OCI-LY3 (cell line): ENCODE results near the gene JAZF1.

ENCODE experiments used
- H2AFZ ChIP-seq: fragments of 200-600, 300-600 bp; shearing (Covaris generic); 2 replicates; pipeline ENCODE4 v1.6.0; 2014; ENCODE audit warnings: antibody characterized with exemption, low read depth, low read length
- H3K27ac ChIP-seq: fragments of 200-600, 300-600 bp; sonication (generic); 2 replicates; pipeline ENCODE4 v1.5.1; 2014; ENCODE audit warnings: mild to moderate bottlenecking, low read length, moderate library complexity, mixed read lengths
- H3K27me3 ChIP-seq: fragments of 200-600, 300-600 bp; sonication (generic); 2 replicates; pipeline ENCODE4 v1.6.1; 2014; ENCODE audit warnings: low read depth, low read length, mixed read lengths
- H3K36me3 ChIP-seq: fragments of 200-600, 300-600 bp; sonication (generic); replicated peaks from 2 replicates; pipeline ENCODE3; 2014; ENCODE audit warnings: low read depth, low read length, mixed read lengths
- H3K4me1 ChIP-seq: fragments of 300-600, 200-600 bp; sonication (generic); 2 replicates; pipeline ENCODE4 v1.6.1; 2014; ENCODE audit warnings: low read length, mixed read lengths
- H3K4me2 ChIP-seq: fragments of 200-600, 300-600 bp; sonication (generic); 2 replicates; pipeline ENCODE4 v1.6.1; 2014; ENCODE audit warnings: low read length, mixed read lengths
- H3K4me3 ChIP-seq: fragments of 300-600, 200-600 bp; sonication (generic); 2 replicates; pipeline ENCODE4 v1.5.1; 2014; ENCODE audit warnings: antibody characterized with exemption, mild to moderate bottlenecking, low read length, moderate library complexity
- H3K79me2 ChIP-seq: fragments of 300-600, 200-600 bp; shearing (Covaris generic); 2 replicates; pipeline ENCODE4 v1.6.1; 2014; ENCODE audit warnings: mild to moderate bottlenecking, low read length, mixed read lengths
- H3K9ac ChIP-seq: fragments of 300-600, 200-600 bp; shearing (Covaris generic); 2 replicates; pipeline ENCODE4 v1.6.0; 2014; ENCODE audit warnings: mild to moderate bottlenecking, low read length, moderate library complexity
- H3K9me3 ChIP-seq: fragments of 200-600, 300-600 bp; shearing (Covaris generic); 2 replicates; pipeline ENCODE4 v1.6.1; 2014; ENCODE audit warnings: low read length, mixed read lengths; ENCODE audit not compliant: insufficient read depth
- H4K20me1 ChIP-seq: fragments of 200-600, 300-600 bp; sonication (generic); 2 replicates; pipeline ENCODE4 v1.6.1; 2016; ENCODE audit warnings: low read length, mixed read lengths; ENCODE audit not compliant: insufficient read depth
- CTCF ChIP-seq: fragments of 200-600, 300-600 bp; sonication (generic); IDR thresholded peaks from 2 replicates; pipeline ENCODE4 v1.5.1; 2014; ENCODE audit warnings: antibody characterized with exemption, low read length, low read depth
- EZH2phosphoT487 ChIP-seq: fragments of 200-600 bp; shearing (Covaris generic); IDR thresholded peaks from 2 replicates; pipeline ENCODE4 v1.6.1; 2018; ENCODE audit warnings: antibody characterized with exemption, mixed run types, low read depth

The JAZF1 gene

GRCh38 chr7:27905951-27906350, 274.6 kb downstream of the JAZF1 start:
- Histone ChIP-seq H4K20me1 (peaks cover 18% of the 10 kb centered on the region; the same call in 1 of the 2 replicates), H2AFZ (no peak overlapping the region), H3K4me3 (no peak overlapping the region), H3K27me3 (peaks cover 18% of the 10 kb centered on the region; the same call in 1 of the 2 replicates), H3K9ac (no peak overlapping the region), H3K9me3 (no peaks in the 10 kb centered on the region), H3K79me2 (no peaks in the 10 kb centered on the region), H3K27ac (no peak overlapping the region), H3K36me3 (no peaks in the 10 kb centered on the region), H3K4me2 (no peak overlapping the region), H3K4me1 (peaks cover 26% of the 10 kb centered on the region)
- TF ChIP-seq EZH2phosphoT487 (no peak), CTCF (no peak)

- H3K27ac ChIP-seq: 0 out of 2 replicates have a peak overlapping the region, but pooled peaks have one; percentile 19
- peaks cover 36% of the 10 kb centered on the region; the same call in 1 of the 2 replicates for H4K20me1 ChIP-seq
- no peak overlapping the region for H3K9ac ChIP-seq
- no peaks in the 10 kb centered on the region for H3K79me2 ChIP-seq
- peaks cover 24% of the 10 kb centered on the region; the same call in 1 of the 2 replicates for H3K27me3 ChIP-seq
- H3K4me3 ChIP-seq: peak overlapping the region; percentile 45
- H3K4me1 ChIP-seq: peaks cover 28% of the 10 kb centered on the region
- no peak overlapping the region for H2AFZ ChIP-seq
- no peaks in the 10 kb centered on the region for H3K36me3 ChIP-seq
- TF ChIP-seq CTCF (no peak), EZH2phosphoT487 (no peak)
- H3K4me2 ChIP-seq: peak overlapping the region; percentile 71
- H3K9me3 ChIP-seq: no peaks in the 10 kb centered on the region
Observed at GRCh38 chr7:27901028-27901760, 279.4 kb downstream of the JAZF1 start.

GRCh38 chr7:27900006-27900405, 280.6 kb downstream of the JAZF1 start:
- TF ChIP-seq CTCF (no peak), EZH2phosphoT487 (no peak)
- peaks cover 28% of the 10 kb centered on the region for H3K4me1 ChIP-seq
- H3K27me3 ChIP-seq: peaks cover 21% of the 10 kb centered on the region; the same call in 1 of the 2 replicates
- H3K36me3 ChIP-seq: no peaks in the 10 kb centered on the region
- no peaks in the 10 kb centered on the region for H3K79me2 ChIP-seq
- no peak overlapping the region for H3K4me2 ChIP-seq
- H2AFZ ChIP-seq: no peak overlapping the region
- H4K20me1 ChIP-seq: peaks cover 34% of the 10 kb centered on the region; the same call in 1 of the 2 replicates
- H3K4me3 ChIP-seq: no peak overlapping the region
- no peak overlapping the region for H3K27ac ChIP-seq
- H3K9me3 ChIP-seq: no peaks in the 10 kb centered on the region
- H3K9ac ChIP-seq: no peak overlapping the region

GRCh38 chr7:27899601-27900000, 281.0 kb downstream of the JAZF1 start:
- Histone ChIP-seq H4K20me1 (peaks cover 34% of the 10 kb centered on the region; the same call in 1 of the 2 replicates), H2AFZ (no peak overlapping the region), H3K4me3 (no peak overlapping the region)

More at GRCh38 chr7:27899601-27900000, 281.0 kb downstream of the JAZF1 start:
- Histone ChIP-seq H3K9ac (no peak overlapping the region), H3K36me3 (no peaks in the 10 kb centered on the region), H3K4me2 (no peak overlapping the region), H3K27me3 (peaks cover 21% of the 10 kb centered on the region; the same call in 1 of the 2 replicates), H3K27ac (no peak overlapping the region), H3K79me2 (no peaks in the 10 kb centered on the region), H3K4me1 (peaks cover 28% of the 10 kb centered on the region), H3K9me3 (no peaks in the 10 kb centered on the region)
- TF ChIP-seq EZH2phosphoT487 (no peak), CTCF (no peak)
